SH-SY5Y (cell line): ENCODE data around the gene OR10P1.

Experiments used
- GATA2 ChIP-seq: IDR thresholded peaks from 2 replicates; pipeline ENCODE4 v1.6.1; 2011; ENCODE audit warnings: mild to moderate bottlenecking, low read depth, low read length
- GATA3 ChIP-seq: IDR thresholded peaks from 2 replicates; pipeline ENCODE4 v1.6.1; 2011; ENCODE audit warnings: low read depth, mild to moderate bottlenecking, low read length, moderate library complexity

Gene OR10P1

GRCh38 chr12:55637467-55637866 lies 775 bp downstream of the OR10P1 start:
- TF ChIP-seq GATA2: no peak
- TF ChIP-seq GATA3: no peak

- TF ChIP-seq GATA3 (no peak), GATA2 (no peak)
Observed at GRCh38 chr12:55641595-55641994, 4.9 kb downstream of the OR10P1 start.

- TF ChIP-seq GATA2: no peak
- TF ChIP-seq GATA3: no peak
Observed at GRCh38 chr12:55642267-55642666, 5.6 kb downstream of the OR10P1 start.

- no peak for TF ChIP-seq GATA3
- no peak for TF ChIP-seq GATA2
Observed at GRCh38 chr12:55642669-55643068, 6.0 kb downstream of the OR10P1 start.

- TF ChIP-seq GATA3 (no peak), GATA2 (no peak)
Observed at GRCh38 chr12:55644591-55644990, 7.9 kb downstream of the OR10P1 start.

GRCh38 chr12:55647027-55647426 lies 10.3 kb downstream of the OR10P1 start:
- TF ChIP-seq GATA2: no peak
- TF ChIP-seq GATA3: no peak

GRCh38 chr12:55651299-55651683 lies 14.6 kb downstream of the OR10P1 start:
- TF ChIP-seq GATA3: no peak
- no peak for TF ChIP-seq GATA2

- TF ChIP-seq GATA3 (no peak), GATA2 (no peak)
Observed at GRCh38 chr12:55652352-55652751, 15.7 kb downstream of the OR10P1 start.

GRCh38 chr12:55653031-55653430 lies 16.3 kb downstream of the OR10P1 start:
- no peak for TF ChIP-seq GATA2
- no peak for TF ChIP-seq GATA3

- TF ChIP-seq GATA2 (no peak), GATA3 (no peak)
Observed at GRCh38 chr12:55654511-55655214, 18.0 kb downstream of the OR10P1 start.

GRCh38 chr12:55657212-55657611 lies 20.5 kb downstream of the OR10P1 start:
- TF ChIP-seq GATA3 (no peak), GATA2 (no peak)

GRCh38 chr12:55658212-55658611 lies 21.5 kb downstream of the OR10P1 start:
- TF ChIP-seq GATA3: no peak
- no peak for TF ChIP-seq GATA2

GRCh38 chr12:55658635-55659391 lies 22.1 kb downstream of the OR10P1 start:
- TF ChIP-seq GATA2 (no peak), GATA3 (no peak)

GRCh38 chr12:55659486-55660385 lies 23.0 kb downstream of the OR10P1 start:
- no peak for TF ChIP-seq GATA2
- no peak for TF ChIP-seq GATA3
